Sigmoid colon (tissue), 4 donors: ENCODE measurements around the gene MAPRE2.

Experiments
- POLR2A ChIP-seq, 2 donors: fragments of 450-650 bp; IDR thresholded peaks; one replicate each; pipeline ENCODE4 v1.6.1; 2016; ENCODE audit warnings: antibody characterized with exemption in 2 of 2, mild to moderate bottlenecking in 2 of 2, moderate library complexity in 2 of 2
- POLR2AphosphoS5 ChIP-seq, 4 donors: sonication (generic); formaldehyde crosslinking; IDR thresholded peaks; one replicate each; pipeline ENCODE4 v1.6.1; 2017; ENCODE audit warnings: antibody characterized with exemption in 4 of 4
- TF ChIP-seq, protein P1 (sequence below), 4 experiments: fragments of 450-650 bp in 3 of 4; fragments of 200-600 bp in 1 of 4; IDR thresholded peaks; one replicate each; pipeline ENCODE4 v1.5.1; 2016 to 2019; ENCODE audit warnings: antibody characterized with exemption in 4 of 4, mild to moderate bottlenecking in 3 of 4, moderate library complexity in 2 of 4

DNA sequence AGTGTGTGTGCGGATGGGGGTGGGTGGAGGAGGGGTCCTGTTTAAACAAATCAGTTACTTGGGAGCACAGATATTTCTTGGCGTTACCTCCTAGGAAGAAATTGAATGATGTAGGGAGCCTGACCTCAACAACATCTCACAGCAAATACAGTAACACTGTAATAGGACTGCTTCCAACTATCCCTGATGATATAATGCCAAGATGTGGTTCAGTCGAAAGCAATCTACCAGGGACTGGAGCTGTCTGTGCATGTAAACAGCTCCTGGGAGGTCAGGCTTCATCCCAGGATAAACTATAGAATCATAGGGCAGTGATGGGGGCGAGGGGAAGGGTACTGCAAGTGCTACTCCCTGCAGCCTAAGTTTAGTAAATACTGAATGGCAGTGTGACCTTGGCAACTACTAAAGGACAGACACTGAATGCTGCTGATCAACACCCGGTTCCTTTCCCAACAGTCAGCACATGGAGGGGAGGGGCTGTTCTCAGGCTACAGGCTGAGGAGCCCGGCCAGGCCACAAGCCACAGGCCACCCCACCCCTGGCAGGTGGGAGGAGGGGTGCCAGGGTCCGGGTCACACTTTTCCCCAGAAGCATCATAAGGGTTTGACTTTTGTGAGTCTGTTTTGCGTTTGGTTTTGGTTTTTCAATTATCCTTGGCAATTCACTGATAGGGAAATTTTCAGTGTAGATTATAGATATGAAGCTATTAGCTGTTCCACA, 114.3 kb downstream of the MAPRE2 start:
- TF ChIP-seq POLR2A (IDR thresholded peaks at IDR 0.05) (no peak), POLR2AphosphoS5 (IDR thresholded peaks at IDR 0.05) (no peak)
- TF ChIP-seq, protein P1, sequence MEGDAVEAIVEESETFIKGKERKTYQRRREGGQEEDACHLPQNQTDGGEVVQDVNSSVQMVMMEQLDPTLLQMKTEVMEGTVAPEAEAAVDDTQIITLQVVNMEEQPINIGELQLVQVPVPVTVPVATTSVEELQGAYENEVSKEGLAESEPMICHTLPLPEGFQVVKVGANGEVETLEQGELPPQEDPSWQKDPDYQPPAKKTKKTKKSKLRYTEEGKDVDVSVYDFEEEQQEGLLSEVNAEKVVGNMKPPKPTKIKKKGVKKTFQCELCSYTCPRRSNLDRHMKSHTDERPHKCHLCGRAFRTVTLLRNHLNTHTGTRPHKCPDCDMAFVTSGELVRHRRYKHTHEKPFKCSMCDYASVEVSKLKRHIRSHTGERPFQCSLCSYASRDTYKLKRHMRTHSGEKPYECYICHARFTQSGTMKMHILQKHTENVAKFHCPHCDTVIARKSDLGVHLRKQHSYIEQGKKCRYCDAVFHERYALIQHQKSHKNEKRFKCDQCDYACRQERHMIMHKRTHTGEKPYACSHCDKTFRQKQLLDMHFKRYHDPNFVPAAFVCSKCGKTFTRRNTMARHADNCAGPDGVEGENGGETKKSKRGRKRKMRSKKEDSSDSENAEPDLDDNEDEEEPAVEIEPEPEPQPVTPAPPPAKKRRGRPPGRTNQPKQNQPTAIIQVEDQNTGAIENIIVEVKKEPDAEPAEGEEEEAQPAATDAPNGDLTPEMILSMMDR (IDR thresholded peaks at IDR 0.05), result no peak
